ENCODE measurements around the gene GRIA1.

Gene GRIA1

GRCh38 chr5:153515301-153515700, 24.8 kb downstream of the GRIA1 start:
- no peak for TF ChIP-seq NFRKB (IDR thresholded peaks at IDR 0.05)
- TF ChIP-seq BHLHE40 (IDR thresholded peaks at IDR 0.05; ENCODE audit: borderline replicate concordance) = no peak
- TF ChIP-seq CTBP1 (IDR thresholded peaks at IDR 0.05; ENCODE audit: borderline replicate concordance) = no peak
- no peak for TF ChIP-seq SUZ12 (IDR thresholded peaks at IDR 0.05)
- TF ChIP-seq FOXA1 (IDR thresholded peaks at IDR 0.05) = no peak
- no peak for TF ChIP-seq TARDBP (IDR thresholded peaks at IDR 0.05)
- no peak for TF ChIP-seq ZNF384 (IDR thresholded peaks at IDR 0.05)
- TF ChIP-seq HDGF (IDR thresholded peaks at IDR 0.05; ENCODE audit: borderline replicate concordance) = no peak
- CTCF ChIA-PET = no interaction called here
- POLR2A ChIA-PET = no interaction called here
- no peak for DNase-seq (ENCODE audit: extremely low spot score)

GRCh38 chr5:153516504-153517240, 26.2 kb downstream of the GRIA1 start:
- no peak for TF ChIP-seq FOXA1 (IDR thresholded peaks at IDR 0.05)
- TF ChIP-seq L3MBTL2 (conservative IDR thresholded peaks at IDR 0.05) = no peak
- TF ChIP-seq ELF4 (IDR thresholded peaks at IDR 0.05) = no peak
- no peak for TF ChIP-seq ARNT (IDR thresholded peaks at IDR 0.05)
- no peak for TF ChIP-seq NFRKB (IDR thresholded peaks at IDR 0.05)
- TF ChIP-seq HDGF (IDR thresholded peaks at IDR 0.05; ENCODE audit: borderline replicate concordance) = no peak
- ChIA-PET POLR2A (no interaction called here), CTCF (interaction anchor here (0.6 kb wide), 1 partner anchor 680 kb away, joined by 3 read pairs; no protein-coding TSS in a partner anchor)
- DNase-seq (ENCODE audit: extremely low spot score) = no peak

- TF ChIP-seq NFRKB (IDR thresholded peaks at IDR 0.05) = no peak
- TF ChIP-seq SUZ12 (IDR thresholded peaks at IDR 0.05) = no peak
- TF ChIP-seq TARDBP (IDR thresholded peaks at IDR 0.05) = no peak
- TF ChIP-seq FOXK2 (IDR thresholded peaks at IDR 0.05) = no peak
- no peak for TF ChIP-seq SP1 (IDR thresholded peaks at IDR 0.05)
- no peak for TF ChIP-seq L3MBTL2 (conservative IDR thresholded peaks at IDR 0.05)
- no peak for TF ChIP-seq PKNOX1 (IDR thresholded peaks at IDR 0.05)
- TF ChIP-seq FOXA1 (IDR thresholded peaks at IDR 0.05) = no peak
- TF ChIP-seq CTBP1 (IDR thresholded peaks at IDR 0.05; ENCODE audit: borderline replicate concordance) = no peak
- TF ChIP-seq ZNF384 (IDR thresholded peaks at IDR 0.05) = no peak
- no peak for TF ChIP-seq ARNT (IDR thresholded peaks at IDR 0.05)
- TF ChIP-seq HDGF (IDR thresholded peaks at IDR 0.05; ENCODE audit: borderline replicate concordance) = no peak
- no peak for TF ChIP-seq FOXM1 (IDR thresholded peaks at IDR 0.05; ENCODE audit: borderline replicate concordance)
- TF ChIP-seq LEF1 (IDR thresholded peaks at IDR 0.05; ENCODE audit: borderline replicate concordance) = no peak
- no peak for TF ChIP-seq ELF4 (IDR thresholded peaks at IDR 0.05)
- TF ChIP-seq BHLHE40 (IDR thresholded peaks at IDR 0.05; ENCODE audit: borderline replicate concordance) = no peak
- POLR2A ChIA-PET = no interaction called here
- no peak for DNase-seq (ENCODE audit: extremely low spot score)
- CTCF ChIA-PET = no interaction called here
These were observed 26.8 kb downstream of the GRIA1 start for GRCh38 chr5:153517241-153517611.

- TF ChIP-seq L3MBTL2 (conservative IDR thresholded peaks at IDR 0.05) (no peak), LEF1 (IDR thresholded peaks at IDR 0.05; ENCODE audit: borderline replicate concordance) (no peak), CTBP1 (IDR thresholded peaks at IDR 0.05; ENCODE audit: borderline replicate concordance) (no peak), ELF4 (IDR thresholded peaks at IDR 0.05) (no peak), SUZ12 (IDR thresholded peaks at IDR 0.05) (no peak)
- DNase-seq (ENCODE audit: extremely low spot score) = no peak
- CTCF ChIA-PET = no interaction called here
- POLR2A ChIA-PET = no interaction called here
These were observed 29.7 kb downstream of the GRIA1 start for GRCh38 chr5:153520137-153520536.

- POLR2A ChIA-PET = no interaction called here
- TF ChIP-seq ELF4 (IDR thresholded peaks at IDR 0.05) = no peak
- TF ChIP-seq SUZ12 (IDR thresholded peaks at IDR 0.05) = no peak
- TF ChIP-seq ARNT (IDR thresholded peaks at IDR 0.05) = no peak
- no peak for TF ChIP-seq FOXM1 (IDR thresholded peaks at IDR 0.05; ENCODE audit: borderline replicate concordance)
- TF ChIP-seq L3MBTL2 (conservative IDR thresholded peaks at IDR 0.05) = no peak
- no peak for TF ChIP-seq SP1 (IDR thresholded peaks at IDR 0.05)
- no peak for TF ChIP-seq ZNF384 (IDR thresholded peaks at IDR 0.05)
- TF ChIP-seq FOXK2 (IDR thresholded peaks at IDR 0.05) = no peak
- TF ChIP-seq CTBP1 (IDR thresholded peaks at IDR 0.05; ENCODE audit: borderline replicate concordance) = no peak
- TF ChIP-seq NFRKB (IDR thresholded peaks at IDR 0.05) = no peak
- no peak for TF ChIP-seq TARDBP (IDR thresholded peaks at IDR 0.05)
- TF ChIP-seq BHLHE40 (IDR thresholded peaks at IDR 0.05; ENCODE audit: borderline replicate concordance) = no peak
- TF ChIP-seq PKNOX1 (IDR thresholded peaks at IDR 0.05) = no peak
- TF ChIP-seq FOXA1 (IDR thresholded peaks at IDR 0.05) = no peak
- no peak for TF ChIP-seq LEF1 (IDR thresholded peaks at IDR 0.05; ENCODE audit: borderline replicate concordance)
- no peak for TF ChIP-seq HDGF (IDR thresholded peaks at IDR 0.05; ENCODE audit: borderline replicate concordance)
- DNase-seq (ENCODE audit: extremely low spot score) = no peak
- CTCF ChIA-PET = no interaction called here
These were observed 30.5 kb downstream of the GRIA1 start for GRCh38 chr5:153520952-153521351.

- no peak for DNase-seq (ENCODE audit: extremely low spot score)
- no peak for TF ChIP-seq TARDBP (IDR thresholded peaks at IDR 0.05)
- no peak for TF ChIP-seq BHLHE40 (IDR thresholded peaks at IDR 0.05; ENCODE audit: borderline replicate concordance)
- TF ChIP-seq FOXA1 (IDR thresholded peaks at IDR 0.05) = no peak
- no peak for TF ChIP-seq ZNF384 (IDR thresholded peaks at IDR 0.05)
- TF ChIP-seq SUZ12 (IDR thresholded peaks at IDR 0.05) = no peak
- no peak for TF ChIP-seq L3MBTL2 (conservative IDR thresholded peaks at IDR 0.05)
- CTCF ChIA-PET = no interaction called here
- POLR2A ChIA-PET = no interaction called here
These were observed 32.7 kb downstream of the GRIA1 start for GRCh38 chr5:153523211-153523610.

- POLR2A ChIA-PET = no interaction called here
- CTCF ChIA-PET = no interaction called here
- no peak for DNase-seq (ENCODE audit: extremely low spot score)
- TF ChIP-seq PKNOX1 (IDR thresholded peaks at IDR 0.05) = no peak
- no peak for TF ChIP-seq FOXA1 (IDR thresholded peaks at IDR 0.05)
- no peak for TF ChIP-seq ZNF384 (IDR thresholded peaks at IDR 0.05)
- no peak for TF ChIP-seq LEF1 (IDR thresholded peaks at IDR 0.05; ENCODE audit: borderline replicate concordance)
- no peak for TF ChIP-seq SUZ12 (IDR thresholded peaks at IDR 0.05)
- no peak for TF ChIP-seq NFRKB (IDR thresholded peaks at IDR 0.05)
- TF ChIP-seq FOXK2 (IDR thresholded peaks at IDR 0.05) = no peak
- TF ChIP-seq SP1 (IDR thresholded peaks at IDR 0.05) = no peak
- no peak for TF ChIP-seq ELF4 (IDR thresholded peaks at IDR 0.05)
- TF ChIP-seq L3MBTL2 (conservative IDR thresholded peaks at IDR 0.05) = no peak
- TF ChIP-seq TARDBP (IDR thresholded peaks at IDR 0.05) = no peak
- TF ChIP-seq ARNT (IDR thresholded peaks at IDR 0.05) = no peak
These were observed 33.4 kb downstream of the GRIA1 start for GRCh38 chr5:153523831-153524230.

Measured in HEK293T (cell line).